GM12891 (cell line): ENCODE results near the gene SLC10A7.

ENCODE experiments used
- POLR2A ChIP-seq: IDR thresholded peaks from 2 replicates; pipeline ENCODE4 v1.6.1; 2011; ENCODE audit warnings: low read depth, low read length, control low read depth
- TAF1 ChIP-seq: IDR thresholded peaks from 2 replicates; pipeline ENCODE4 v1.6.1; 2011; ENCODE audit warnings: low read depth, low read length, control low read depth

DNA sequence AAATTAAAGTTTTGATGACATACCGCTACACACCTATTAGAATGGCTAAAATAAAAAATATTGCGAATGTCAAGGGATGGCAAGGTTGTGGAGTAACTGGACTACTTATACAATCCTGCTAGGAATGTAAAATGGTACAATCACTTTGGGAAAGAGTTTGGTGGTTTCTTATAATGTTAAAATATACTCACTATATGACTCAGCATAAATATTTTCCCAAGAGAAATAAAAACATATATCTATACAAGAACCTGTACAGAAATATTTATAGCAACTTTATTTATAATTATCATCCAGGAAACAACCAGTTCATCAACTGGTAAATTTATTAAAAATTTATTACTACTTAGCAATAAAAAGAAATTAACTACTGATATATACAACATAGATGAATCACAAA lies 89.7 kb downstream of the SLC10A7 start:
- TF ChIP-seq POLR2A, result no peak
- no peak for TF ChIP-seq TAF1
